Measurements from ENCODE around the gene SKIC3. TPM values are rescaled to one million over a fixed set of nuclear protein-coding genes. Genes with fewer than 3 reads are reported as not detected.

The SKIC3 gene
- 100 to 1,000 TPM in 1 of 4 donors, 10 to 100 TPM in 3; 83.1 to 112 (median 91.1) TPM for total RNA-seq

GRCh38 chr5:95554647-95555548, at the start of gene SKIC3, which contains the start of gene ARSK:
Gene SKIC3, minus strand, starts transcription at chr5:95554977. Its CDS starts 7,827 bp downstream, at chr5:95547150.
Gene ARSK, plus strand, starts transcription at chr5:95555101. Its CDS starts 178 bp downstream, at chr5:95555279.
- no peak for TF ChIP-seq CTCF (IDR thresholded peaks at IDR 0.05; ENCODE audit: low read depth)

GRCh38 chr5:95600557-95600956, 45.8 kb upstream of the SKIC3 start:
- no peak for TF ChIP-seq CTCF (IDR thresholded peaks at IDR 0.05; ENCODE audit: low read depth)

- TF ChIP-seq CTCF (IDR thresholded peaks at IDR 0.05; ENCODE audit: low read depth): no peak
These were observed 44.5 kb upstream of the SKIC3 start for GRCh38 chr5:95599252-95599651.

GRCh38 chr5:95595289-95595931, 40.6 kb upstream of the SKIC3 start:
- no peak for TF ChIP-seq CTCF (IDR thresholded peaks at IDR 0.05; ENCODE audit: low read depth)

- no peak for TF ChIP-seq CTCF (IDR thresholded peaks at IDR 0.05; ENCODE audit: low read depth)
These were observed 36.7 kb upstream of the SKIC3 start for GRCh38 chr5:95591490-95591901.

- TF ChIP-seq CTCF (IDR thresholded peaks at IDR 0.05; ENCODE audit: low read depth): no peak
These were observed 36.1 kb upstream of the SKIC3 start for GRCh38 chr5:95590880-95591279.

- TF ChIP-seq CTCF (IDR thresholded peaks at IDR 0.05; ENCODE audit: low read depth): no peak
These were observed 29.2 kb upstream of the SKIC3 start for GRCh38 chr5:95583992-95584391.
